ENCODE results near the gene FAM120B.

- TF ChIP-seq POLR2AphosphoS5 (IDR thresholded peaks at IDR 0.05; ENCODE audit: borderline replicate concordance, low read depth, low read length) (no peak), EZH2 (IDR thresholded peaks at IDR 0.05) (no peak), FOXP2 (optimal IDR thresholded peaks at IDR 0.05; ENCODE audit: control extremely low read depth, extremely low read length, insufficient read depth) (no peak)
Observed at GRCh38 chr6:170317076-170317475, 10.5 kb downstream of the FAM120B start.

All from SK-N-MC (cell line).